Activated CD4-positive, alpha-beta T cell treated with anti-CD3 and anti-CD28 coated beads, Interleukin-2, Interleukin-4, amounts not matched to agents 100 ng/mL and 50 ng/mL, durations not matched to agents 16 hours and 8 hours (primary cell): ENCODE data around the gene CTDSPL2.
"Not testable (repeated sequence)": the region's sequence is repeated elsewhere in the genome, so short reads cannot be mapped to it uniquely, and the experiment has no call there.

Experiments used
- DNase-seq: peaks from one replicate; pipeline ENCODE4 v3.0.0-alpha.2; 2020; ENCODE audit warnings: low spot score

The CTDSPL2 gene

DNA sequence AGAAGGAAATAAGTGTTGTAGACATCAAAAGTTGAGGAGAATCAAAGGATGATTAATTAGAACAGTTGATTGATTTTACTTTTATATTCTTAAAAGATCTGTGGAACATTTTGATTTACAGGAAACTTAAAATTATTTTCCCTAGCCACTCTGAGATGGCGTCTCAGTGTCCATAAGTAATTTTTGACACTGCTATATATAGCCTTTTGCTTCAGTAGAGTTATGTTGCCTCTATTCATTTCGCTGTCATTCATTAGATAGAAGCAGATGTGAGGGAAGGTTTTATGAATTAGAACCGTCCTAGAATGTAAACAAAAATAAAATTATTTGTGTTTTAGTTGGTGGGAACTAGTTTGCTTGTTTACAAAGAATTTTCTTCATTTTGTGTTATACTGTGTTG, 58.5 kb downstream of the CTDSPL2 start:
- no peak for DNase-seq

DNA sequence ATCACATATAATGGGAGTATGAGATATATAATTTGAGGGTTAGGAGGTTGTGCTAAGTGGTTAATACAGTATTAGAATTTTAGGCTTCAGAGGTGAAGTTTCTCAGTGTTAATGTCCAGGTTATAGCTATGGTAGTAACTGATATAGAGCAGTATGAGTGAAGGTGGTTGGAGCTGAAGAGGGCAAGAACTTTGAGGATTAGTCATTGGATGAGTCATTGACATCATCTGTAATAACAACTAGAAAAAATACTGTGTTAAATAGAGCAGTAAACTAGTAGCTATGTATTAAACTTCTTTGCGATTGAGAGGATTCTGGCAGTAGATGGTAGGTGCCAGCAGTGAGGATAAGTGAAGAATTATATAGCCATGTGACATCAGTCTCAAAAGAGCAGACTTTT, 62.0 kb downstream of the CTDSPL2 start:
- DNase-seq: peak; percentile 53

DNA sequence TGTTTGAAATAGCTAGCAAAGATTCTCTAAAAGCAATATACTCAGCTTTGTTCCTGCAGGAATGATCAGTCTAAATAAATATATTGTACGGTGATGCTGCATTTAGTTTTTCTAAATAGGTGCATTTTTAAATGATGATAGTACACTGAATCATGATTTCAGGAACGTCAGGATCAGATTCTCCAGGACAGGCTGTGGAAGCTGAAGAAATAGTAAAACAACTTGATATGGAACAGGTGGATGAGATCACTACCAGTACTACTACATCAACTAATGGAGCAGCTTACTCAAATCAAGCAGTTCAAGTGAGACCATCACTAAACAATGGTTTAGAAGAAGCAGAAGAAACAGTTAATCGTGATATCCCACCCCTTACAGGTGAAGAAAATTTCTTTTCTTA, 63.2 kb downstream of the CTDSPL2 start:
- no peak for DNase-seq

DNA sequence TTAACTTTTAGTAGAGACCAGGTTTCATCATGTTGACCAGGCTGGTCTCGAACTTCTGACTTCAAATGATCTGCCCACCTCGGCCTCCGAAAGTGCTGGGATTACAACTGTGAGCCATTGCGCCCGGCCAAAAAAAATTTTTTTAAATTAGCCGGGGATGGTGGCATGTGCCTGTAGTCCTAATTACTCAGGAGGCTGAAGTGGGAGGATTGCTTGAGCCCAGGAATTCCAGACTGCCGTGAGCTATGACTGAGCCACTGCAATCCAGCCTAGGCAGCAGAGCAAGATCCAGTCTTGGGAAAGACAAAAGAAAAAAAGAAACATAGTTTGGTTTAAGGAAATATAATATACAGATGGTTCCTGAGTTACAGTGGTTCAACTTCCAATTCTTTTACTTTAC, 64.6 kb downstream of the CTDSPL2 start:
- no peak for DNase-seq

DNA sequence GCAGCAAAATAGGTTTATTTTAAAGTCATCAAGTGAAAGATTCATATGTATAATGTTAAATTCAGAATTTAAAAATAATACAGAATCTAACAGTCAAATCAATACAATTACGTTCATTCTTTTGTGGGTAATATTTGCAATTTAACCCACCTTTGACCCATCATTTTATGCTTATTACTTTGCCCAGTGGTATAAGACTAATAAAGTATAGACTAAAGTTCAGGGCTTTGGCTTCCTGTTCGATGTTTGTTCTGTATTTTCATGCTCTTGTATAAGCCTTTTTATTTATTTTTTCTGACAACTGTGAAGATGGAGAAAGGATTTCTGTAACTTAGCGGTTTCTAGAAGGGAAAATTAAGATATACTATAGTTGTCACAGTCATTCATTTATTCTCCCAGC, 65.2 kb downstream of the CTDSPL2 start:
- no peak for DNase-seq

DNA sequence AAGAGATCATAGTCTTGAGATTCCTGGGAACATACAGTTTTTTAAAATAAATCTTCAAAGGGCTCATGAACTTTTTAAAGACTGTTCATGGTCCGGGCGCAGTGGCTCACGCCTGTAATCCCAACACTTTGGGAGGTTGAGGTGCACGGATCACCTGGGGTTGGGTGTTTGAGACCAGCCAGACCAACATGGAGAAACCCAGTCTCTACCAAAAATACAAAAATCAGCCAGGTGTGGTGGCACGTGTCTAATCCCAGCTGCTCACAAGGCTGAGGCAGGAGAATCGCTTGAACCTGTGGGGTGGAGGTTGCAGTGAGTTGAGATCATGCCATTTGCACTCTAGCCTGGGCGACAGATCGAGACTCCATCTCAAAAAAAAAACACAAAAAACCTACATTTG, 68.1 kb downstream of the CTDSPL2 start:
- DNase-seq: no peak

DNA sequence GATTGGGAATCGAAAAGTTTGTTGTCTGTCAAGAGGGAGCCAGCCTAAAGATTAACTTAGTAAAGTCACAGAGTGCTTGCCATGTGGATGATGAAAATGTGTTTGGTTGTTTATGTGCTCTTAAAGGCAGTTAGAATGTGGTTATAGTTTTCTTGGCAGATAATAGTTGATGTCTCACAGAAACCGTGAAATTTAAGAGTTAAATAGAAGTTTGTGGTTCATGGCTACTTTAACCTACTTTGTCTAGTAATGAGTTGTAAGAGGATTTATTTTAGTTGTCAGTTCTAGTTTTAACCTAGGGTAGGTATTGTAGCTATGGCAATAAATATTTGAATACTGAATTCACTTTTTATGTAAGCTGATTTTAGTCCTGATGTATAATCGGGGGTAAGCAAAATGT, 73.1 kb downstream of the CTDSPL2 start:
- peak; percentile 61 for DNase-seq

DNA sequence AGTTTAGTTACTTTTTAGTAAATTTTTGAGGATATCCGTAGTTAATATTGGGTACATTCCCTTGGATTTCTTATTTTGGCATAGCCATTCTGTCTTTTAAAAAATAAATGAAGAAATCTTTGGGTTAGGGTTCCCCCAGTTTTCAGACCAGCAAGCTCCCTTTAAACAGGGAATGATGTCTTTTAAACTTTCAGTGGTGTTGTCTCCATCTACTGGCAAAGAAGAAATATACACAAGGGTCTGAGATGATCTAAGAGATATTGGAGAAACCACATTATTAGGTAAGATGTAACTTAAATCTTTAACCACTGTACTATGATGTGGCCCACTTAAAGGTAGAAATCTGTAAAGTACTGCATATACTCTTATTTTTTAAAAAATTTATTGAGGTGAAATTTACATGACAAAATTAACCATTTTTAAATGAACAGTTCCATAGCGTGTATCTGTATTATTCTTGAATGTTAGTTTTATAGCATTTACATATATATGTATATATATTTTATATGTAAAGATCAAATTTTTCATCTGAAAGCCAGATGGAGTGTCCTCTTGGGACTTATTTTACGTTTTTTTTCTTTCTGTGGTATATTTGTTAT, 74.4 kb downstream of the CTDSPL2 start:
- DNase-seq: peak; percentile 51

DNA sequence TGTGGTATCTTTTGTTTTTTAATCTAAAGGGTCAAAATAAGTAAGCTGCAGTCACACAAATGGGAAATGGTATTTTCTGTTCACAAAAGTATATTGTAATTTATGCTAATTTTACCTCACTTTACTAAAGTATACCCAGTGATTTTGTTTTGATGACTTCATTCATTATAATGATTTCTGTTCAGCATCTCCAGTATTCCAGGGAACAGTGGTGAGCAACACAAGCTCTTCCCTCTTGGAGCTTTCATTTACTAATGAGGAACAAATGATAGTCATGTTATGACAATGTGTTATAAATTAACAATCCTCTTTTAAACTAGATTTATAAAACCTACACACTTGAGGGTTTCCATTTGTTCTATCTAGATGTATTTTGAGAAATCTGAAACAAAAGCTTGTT, 89.0 kb downstream of the CTDSPL2 start:
- DNase-seq: no peak

DNA sequence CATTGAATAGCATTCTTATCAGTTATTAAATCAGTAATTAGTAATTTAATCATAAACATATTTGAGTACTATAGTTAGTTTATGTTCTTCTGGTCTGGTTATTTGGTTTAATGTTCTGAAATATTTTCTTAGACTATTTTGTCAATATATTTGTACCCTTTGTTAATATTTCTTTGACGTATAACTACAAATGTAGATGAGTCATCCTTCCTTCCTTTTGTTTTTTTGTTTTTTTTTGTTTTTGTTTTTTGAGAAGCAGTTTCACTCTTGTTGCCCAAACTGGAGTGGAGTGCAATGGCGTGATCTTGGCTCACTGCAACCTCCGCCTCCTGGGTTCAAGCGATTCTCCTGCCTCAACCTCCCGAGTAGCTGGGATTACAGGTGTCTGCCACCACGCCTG, 92.1 kb downstream of the CTDSPL2 start:
- DNase-seq: no peak

DNA sequence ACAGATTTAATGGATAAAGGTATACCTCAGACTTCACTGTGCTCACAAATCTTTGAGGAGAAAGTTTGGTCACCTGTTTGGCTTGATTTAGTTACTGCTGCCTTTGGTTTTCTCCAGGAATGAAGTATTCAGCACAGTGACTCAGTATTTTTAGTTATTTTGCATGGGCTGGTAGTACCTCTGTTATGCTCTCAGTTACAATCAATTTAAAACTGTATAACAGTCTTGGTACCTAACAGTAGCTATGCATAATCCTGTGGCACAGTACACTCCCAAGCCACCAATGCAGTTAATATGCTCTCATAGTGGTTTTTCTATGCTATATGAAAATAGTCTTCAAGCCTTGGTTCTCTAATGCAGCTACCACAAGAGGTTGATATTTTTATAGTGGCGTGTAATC, 97.6 kb downstream of the CTDSPL2 start:
- no peak for DNase-seq

DNA sequence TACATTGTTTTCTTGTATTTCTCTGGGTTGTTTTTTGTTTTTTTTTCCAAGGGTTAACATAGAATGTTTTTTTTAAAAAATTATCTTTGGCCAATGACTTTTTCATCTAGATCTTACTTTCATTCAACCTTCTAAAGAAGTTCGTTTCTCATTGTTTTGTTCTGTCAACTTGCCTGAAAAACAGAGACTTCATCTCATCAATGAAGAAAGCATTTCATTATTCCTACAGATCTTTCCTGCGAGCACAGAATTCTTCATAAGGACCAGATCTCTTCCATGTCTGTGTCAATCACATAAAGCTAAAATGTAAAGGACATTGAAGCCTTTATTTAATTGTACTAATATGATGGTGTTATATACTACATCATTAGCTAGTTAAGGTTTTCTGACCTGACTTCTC, 99.8 kb downstream of the CTDSPL2 start:
- no peak for DNase-seq

DNA sequence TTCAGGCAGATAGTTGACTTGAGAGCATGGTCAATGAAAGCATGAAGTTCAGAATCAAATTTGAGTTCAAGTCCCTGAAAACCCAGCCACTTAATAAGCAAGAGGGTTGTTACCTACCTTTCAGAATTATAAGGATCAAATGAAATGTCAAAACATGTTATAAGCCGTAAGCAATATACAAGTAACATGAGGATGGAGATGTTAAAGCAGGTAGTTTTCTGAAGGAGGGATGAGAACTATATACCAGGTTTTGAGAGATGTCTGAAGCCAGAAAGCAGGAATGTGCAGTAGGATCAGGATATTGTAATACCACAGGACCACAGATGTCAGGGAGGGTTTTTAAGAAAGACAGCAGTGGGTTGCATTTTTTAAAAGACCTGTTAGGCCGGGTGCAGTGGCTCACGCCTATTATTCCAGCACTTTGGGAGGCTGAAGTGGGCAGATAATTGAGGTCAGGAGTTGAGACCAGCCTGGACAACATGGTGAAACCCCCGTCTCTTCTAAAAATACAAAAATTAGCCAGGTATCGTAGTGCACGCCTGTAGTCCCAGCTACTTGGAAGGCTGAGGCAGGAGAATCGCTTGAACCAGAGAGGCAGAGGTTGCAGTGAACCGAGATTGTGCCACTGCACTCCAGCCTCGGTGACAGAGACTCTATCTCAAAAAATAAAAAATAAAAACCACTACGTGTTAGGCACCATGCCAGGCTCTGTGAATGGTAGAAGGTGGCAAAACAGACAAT, 102.6 kb downstream of the CTDSPL2 start:
- DNase-seq: no peak

DNA sequence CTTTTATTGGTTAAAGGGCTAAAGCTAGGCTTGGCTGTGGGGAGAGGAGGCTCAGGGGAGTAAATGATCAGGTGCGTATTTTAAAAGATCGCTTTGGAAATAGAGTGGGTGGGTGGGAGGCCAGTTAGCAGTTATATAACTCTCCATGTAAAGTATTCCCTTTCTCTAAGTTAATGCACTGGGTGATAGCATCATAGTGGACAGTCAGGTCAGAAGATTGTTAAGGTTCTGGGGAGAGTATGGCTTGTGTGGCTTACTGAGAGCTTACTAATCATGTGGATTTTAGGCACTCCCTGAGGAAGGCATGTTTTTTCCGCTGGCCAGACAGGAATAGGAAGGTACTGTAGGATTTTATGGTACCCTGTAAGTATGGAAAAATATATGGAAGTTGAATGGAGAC, 103.2 kb downstream of the CTDSPL2 start:
- no peak for DNase-seq

DNA sequence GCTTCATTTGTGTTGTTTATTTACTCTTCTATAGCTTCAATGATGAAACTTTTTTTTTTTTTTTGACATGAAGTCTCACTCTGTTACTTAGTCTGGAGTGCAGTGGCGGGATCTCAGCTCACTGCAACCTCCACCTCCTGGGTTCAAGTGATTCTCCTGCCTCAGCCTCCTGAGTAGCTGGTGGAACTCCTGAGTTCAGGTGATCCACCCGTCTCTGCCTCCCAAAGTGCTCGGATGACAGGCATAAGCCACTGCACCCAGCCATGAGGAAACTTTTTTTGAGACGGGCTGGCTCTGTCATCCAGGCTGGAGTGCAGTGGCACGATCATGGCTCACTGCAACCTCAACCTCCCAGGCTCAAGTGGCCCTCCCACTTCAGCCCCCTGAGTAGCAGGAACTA, 104.8 kb downstream of the CTDSPL2 start:
- not testable (repeated sequence) for DNase-seq

DNA sequence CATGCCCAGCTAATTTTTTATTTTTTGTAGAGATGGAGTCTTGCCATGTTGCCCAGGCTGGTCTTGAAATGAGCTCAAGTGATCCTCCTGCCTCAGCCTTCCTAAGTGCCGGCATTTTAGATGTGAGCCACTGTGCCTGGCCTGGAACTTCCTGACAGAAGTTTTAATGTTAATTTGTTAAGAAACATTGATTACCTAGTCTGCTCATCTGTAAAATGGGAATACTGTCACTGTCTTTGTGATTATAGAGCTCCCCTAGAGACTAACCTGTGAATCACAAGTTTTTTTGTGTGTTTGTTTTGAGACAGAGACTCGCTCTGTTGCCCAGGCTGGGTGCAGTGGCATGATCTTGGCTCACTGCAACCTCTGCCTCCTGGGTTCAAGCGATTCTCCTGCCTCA, 105.3 kb downstream of the CTDSPL2 start:
- no peak for DNase-seq

DNA sequence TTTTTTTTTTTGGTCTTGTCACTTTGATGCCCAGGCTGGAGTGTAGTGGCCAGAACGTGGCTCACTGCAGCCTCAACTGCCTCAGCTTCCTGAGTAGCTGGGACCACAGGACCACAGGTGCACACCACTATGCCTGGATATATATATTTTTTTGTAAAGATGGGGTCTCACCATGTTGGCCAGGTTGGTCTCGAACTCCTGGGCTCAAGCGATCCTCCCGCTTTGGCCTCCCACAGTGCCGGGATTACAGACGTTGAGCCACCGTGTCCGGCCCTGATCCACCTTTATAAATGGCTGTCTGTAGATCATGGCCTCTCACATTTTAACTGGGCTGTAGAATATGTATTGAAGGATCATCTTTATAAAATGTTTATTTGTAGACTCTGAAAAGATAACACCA, 107.7 kb downstream of the CTDSPL2 start:
- no peak for DNase-seq

DNA sequence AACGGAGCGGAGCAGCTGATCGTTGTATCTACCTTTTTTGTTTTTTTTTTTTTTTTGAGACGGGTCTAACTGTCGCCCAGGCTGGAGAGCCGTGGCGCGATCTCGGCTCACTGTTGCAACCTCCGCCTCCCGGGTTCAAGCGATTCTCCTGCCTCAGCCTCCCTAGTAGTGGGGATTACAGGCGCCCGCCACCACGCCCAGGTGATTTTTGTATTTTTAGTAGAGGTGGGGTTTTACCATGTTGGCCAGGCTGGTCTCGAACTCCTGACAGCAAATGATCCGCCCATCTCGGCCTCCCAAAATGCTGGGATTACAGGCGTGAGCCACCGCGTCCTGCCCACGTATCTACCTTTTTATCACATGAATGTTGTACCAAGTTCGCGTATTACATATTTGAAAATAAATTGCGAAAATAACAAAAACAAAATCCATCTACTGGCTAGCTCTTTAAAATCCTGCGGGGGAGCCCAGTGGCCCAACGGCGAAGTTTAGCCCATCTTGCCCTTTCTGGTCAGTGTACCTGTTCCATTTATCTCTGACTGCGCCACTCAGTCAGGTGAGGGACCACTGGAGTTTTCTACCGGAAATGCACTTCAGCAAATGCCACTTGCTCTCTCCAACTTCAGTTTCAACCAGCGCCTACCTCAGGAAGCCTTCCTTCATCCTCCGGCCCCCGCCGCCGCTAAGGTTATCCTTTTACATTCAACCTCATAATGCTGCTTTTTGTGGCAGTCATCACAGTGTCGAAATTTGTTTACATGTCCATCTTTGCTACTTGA, 108.3 kb downstream of the CTDSPL2 start:
- DNase-seq: peak; percentile 33

DNA sequence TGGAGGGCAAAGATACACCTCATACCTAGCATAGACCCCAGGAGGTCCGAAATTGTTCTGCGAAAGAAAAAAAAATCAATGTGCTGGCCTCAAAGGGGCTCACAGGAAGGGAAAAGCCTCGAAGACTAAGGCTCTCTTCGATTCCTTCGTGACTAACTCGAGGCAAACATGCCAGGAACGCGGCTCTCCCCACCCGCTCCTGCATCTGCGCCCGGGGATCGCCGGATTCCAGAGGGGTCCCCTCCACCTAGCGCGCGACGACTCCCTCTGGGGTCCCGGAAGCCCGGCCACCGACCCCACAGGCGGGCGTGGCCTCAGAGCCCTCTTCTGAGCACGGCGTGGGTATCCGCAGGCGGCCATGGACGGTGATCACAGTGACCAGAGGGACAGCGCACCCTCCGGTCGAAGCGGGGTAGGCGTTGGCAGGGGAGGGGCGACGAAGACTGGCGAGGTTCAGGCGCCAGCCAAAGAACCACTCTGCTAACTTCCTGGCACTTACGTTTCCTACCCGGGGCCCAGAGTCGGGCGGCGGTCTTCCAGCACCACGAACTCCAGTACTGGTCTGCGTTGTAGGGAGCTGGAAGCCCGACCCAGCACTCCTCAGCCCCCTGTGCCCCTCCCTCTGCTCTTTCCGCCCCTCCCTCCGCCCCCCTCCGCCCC, 109.0 kb downstream of the CTDSPL2 start:
- DNase-seq: no peak

DNA sequence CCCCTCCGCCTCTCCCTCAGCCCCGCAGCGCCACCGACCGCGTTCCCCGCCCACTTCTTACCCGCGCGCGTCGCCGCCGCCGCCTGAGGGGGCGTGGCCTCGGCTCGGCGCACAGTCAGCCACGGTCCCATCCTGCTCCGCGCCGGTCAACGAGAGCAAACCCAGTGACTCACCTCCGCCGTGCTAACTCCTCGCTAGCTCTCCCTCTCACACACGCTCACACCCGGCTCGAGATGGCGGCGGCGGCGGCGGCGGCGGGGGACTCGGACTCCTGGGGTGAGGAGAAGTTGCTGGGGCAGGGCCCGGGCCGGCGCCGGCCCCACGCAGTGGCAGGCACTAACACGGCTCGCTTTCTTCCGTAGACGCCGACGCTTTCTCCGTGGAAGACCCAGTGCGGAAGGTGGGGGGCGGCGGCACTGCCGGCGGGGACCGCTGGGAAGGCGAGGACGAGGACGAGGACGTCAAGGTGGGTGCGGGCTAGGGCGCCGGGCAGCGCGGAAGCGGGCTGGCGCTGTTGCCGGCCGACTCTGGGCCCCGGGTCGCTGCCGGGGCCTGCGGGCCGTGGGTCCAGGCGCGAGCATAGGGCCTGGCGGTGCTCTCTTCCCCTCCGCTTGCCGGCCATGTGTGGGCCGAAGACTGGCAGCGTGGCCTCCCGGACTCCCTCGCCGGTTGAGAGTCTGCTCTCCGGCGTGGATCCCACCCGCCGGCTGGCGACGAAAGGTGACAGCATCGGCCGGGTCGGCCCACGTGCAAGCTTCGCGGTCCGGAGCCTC, 109.7 kb downstream of the CTDSPL2 start, which contains the start of gene EIF3J:
Gene EIF3J (plus strand): TSS at position 186 of the 773 bp plus-strand sequence. CDS start 48 bp downstream, at position 234.
- DNase-seq: peak; percentile 96

DNA sequence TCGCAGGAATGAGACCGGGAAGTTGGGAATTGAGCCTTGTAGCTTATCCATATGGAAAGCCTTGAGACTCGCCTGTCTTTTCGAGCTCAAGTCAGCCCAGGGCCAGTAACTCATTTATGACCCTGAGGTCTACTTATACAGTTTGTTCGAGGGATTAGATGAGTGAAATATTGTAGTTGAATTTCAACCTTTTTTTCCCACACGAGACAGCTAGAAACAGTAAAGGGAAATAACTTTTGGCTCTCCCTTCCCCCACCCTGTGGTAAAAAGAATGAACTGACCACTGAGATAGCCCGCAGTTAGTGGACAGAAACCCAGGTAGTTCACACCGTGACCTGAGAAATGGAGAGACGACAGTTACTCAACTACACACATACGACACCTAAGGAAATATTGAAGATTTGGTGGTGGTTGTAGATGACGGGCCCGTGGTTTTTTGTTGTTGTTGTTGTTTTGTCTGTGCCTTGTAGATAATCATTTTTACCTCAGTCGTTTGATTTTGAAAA, 110.4 kb downstream of the CTDSPL2 start:
- DNase-seq: peak; percentile 25
